Camera-type eye (tissue), 1 donor: Measurements from ENCODE around the gene HEG1. TPM values are rescaled to one million over a fixed set of nuclear protein-coding genes. Genes with fewer than 3 reads are reported as not detected.

ENCODE experiments used
- total RNA-seq: library from RNA; depleted of rRNA; stranded (reverse); fragments of >200 nt; gene quantifications from one replicate; pipeline ENCODE4 v1.2.3, GENCODE V29; 2014

The HEG1 gene, protein sequence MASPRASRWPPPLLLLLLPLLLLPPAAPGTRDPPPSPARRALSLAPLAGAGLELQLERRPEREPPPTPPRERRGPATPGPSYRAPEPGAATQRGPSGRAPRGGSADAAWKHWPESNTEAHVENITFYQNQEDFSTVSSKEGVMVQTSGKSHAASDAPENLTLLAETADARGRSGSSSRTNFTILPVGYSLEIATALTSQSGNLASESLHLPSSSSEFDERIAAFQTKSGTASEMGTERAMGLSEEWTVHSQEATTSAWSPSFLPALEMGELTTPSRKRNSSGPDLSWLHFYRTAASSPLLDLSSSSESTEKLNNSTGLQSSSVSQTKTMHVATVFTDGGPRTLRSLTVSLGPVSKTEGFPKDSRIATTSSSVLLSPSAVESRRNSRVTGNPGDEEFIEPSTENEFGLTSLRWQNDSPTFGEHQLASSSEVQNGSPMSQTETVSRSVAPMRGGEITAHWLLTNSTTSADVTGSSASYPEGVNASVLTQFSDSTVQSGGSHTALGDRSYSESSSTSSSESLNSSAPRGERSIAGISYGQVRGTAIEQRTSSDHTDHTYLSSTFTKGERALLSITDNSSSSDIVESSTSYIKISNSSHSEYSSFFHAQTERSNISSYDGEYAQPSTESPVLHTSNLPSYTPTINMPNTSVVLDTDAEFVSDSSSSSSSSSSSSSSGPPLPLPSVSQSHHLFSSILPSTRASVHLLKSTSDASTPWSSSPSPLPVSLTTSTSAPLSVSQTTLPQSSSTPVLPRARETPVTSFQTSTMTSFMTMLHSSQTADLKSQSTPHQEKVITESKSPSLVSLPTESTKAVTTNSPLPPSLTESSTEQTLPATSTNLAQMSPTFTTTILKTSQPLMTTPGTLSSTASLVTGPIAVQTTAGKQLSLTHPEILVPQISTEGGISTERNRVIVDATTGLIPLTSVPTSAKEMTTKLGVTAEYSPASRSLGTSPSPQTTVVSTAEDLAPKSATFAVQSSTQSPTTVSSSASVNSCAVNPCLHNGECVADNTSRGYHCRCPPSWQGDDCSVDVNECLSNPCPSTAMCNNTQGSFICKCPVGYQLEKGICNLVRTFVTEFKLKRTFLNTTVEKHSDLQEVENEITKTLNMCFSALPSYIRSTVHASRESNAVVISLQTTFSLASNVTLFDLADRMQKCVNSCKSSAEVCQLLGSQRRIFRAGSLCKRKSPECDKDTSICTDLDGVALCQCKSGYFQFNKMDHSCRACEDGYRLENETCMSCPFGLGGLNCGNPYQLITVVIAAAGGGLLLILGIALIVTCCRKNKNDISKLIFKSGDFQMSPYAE (N-terminal part only)
- total RNA-seq = 89.8 TPM

DNA sequence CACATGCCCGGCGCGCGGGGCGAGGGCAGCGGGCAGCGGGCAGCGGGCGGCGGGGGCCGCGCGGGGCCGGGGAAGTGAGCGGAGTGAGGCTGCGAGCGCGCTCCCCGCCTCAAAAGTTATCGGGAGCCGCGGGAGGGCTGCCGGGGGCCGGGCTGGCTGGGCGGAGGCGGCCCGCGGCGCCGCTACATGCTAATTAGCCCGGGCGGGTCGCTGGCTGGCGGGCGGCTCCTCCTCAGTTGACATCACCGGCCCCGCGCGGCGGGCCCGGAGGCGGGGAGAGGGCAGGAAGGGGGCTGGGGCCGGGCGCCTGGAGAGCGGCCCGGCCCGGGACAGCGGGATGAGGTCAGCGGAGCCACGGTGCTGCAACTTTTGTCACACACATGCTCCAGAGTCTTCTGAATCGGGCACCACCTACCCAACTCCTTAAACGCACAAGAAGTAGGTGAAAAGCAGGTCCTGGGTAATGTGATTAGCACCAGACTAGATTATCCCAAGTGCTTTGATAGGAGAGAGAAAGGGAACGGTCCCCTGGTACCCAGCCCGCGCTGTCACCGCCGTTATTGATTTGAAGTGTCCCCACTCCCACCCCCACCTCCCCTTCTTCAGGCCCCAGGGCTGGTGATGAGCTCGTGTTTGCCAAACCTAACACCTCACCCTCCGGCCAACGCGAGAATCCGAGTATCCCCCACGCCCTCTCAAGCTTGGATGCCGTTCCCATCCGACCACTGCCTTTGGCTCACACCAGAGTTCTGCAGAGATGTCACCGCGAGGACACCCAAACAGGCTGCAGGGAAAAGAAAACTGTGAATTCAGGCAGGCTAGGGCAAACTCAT, at the start of gene HEG1:
TSS of gene HEG1 (minus strand) at position 85 of the 833 bp plus-strand sequence. CDS start 107 bp downstream, outside the sequence.

DNA sequence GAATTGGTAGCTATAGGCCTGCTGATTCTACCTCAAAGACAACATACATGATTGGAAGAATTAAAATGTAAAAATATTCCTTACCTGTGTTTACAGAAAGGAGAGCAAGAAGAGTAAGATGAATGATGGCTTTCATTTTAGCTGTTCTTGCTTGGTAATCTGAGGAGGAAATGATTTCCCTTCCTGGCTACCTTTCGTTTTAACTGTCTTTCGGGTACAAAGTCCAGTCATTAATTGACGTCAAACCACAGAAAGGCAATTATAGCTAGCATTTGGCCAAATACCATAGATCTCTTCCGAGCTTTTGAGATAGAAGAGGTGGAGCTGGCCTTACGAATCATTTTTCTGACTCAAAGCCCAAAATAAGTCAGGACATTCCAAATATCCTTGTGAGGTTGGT, 121.2 kb downstream of the HEG1 start, which contains the start of gene MUC13:
TSS of gene MUC13 (minus strand) at position 175 of the 400 bp plus-strand sequence. CDS start at position 136, 39 bp downstream.

Other genes starting within 250 kb of the HEG1 start
- 79.6 TPM for gene ITGB5, start 168.6 kb downstream of the HEG1 start, total RNA-seq
- gene MUC13, start 121.2 kb downstream of the HEG1 start, total RNA-seq = not detected
- gene SLC12A8, start 156.8 kb upstream of the HEG1 start, total RNA-seq = 4.9 TPM